HepG2 (cell line): ENCODE data around the gene KIAA0232. TPM values are rescaled to one million over a fixed set of nuclear protein-coding genes. Genes with fewer than 3 reads are reported as not detected.

ENCODE experiments used
- DPF2 ChIP-seq: sonication (generic); formaldehyde crosslinking; IDR thresholded peaks from 2 replicates; pipeline ENCODE4 v1.4.0; 2020; ENCODE audit warnings: mild to moderate bottlenecking, low read depth, missing genetic modification reagents, borderline replicate concordance
- FOSL2 ChIP-seq: sonication (generic); formaldehyde crosslinking; IDR thresholded peaks from 2 replicates; pipeline ENCODE4 v1.4.0; 2020; ENCODE audit warnings: missing genetic modification reagents
- FOXO1 ChIP-seq: sonication (generic); formaldehyde crosslinking; IDR thresholded peaks from 2 replicates; pipeline ENCODE4 v1.4.0; 2020; ENCODE audit warnings: missing genetic modification reagents
- FOXP4 ChIP-seq: sonication (generic); formaldehyde crosslinking; IDR thresholded peaks from 2 replicates; pipeline ENCODE4 v1.4.0; 2020; ENCODE audit warnings: missing genetic modification reagents
- GABPB1 ChIP-seq: IDR thresholded peaks from 2 replicates; pipeline ENCODE4 v1.6.1; 2016; ENCODE audit warnings: mild to moderate bottlenecking, missing genetic modification reagents, moderate library complexity, missing compliant biosample characterization
- GATA4 ChIP-seq: sonication (generic); IDR thresholded peaks from 2 replicates; pipeline ENCODE4 v1.6.1; 2016; ENCODE audit warnings: antibody characterized with exemption, low read depth, borderline replicate concordance
- NCOA2 ChIP-seq: sonication (generic); formaldehyde crosslinking; IDR thresholded peaks from 2 replicates; pipeline ENCODE4 v1.8.0; 2022; ENCODE audit warnings: inconsistent platforms
- PLSCR1 ChIP-seq: sonication (generic); formaldehyde crosslinking; IDR thresholded peaks from 2 replicates; pipeline ENCODE4 v1.5.0; 2020; ENCODE audit warnings: missing genetic modification reagents, mild to moderate bottlenecking, borderline replicate concordance
- POGZ ChIP-seq: sonication (generic); formaldehyde crosslinking; IDR thresholded peaks from 2 replicates; pipeline ENCODE4 v1.4.0; 2020; ENCODE audit warnings: mild to moderate bottlenecking, missing genetic modification reagents
- REXO4 ChIP-seq: sonication (generic); formaldehyde crosslinking; IDR thresholded peaks from 2 replicates; pipeline ENCODE4 v1.8.0; 2022; ENCODE audit warnings: missing genetic modification reagents, mild to moderate bottlenecking, borderline replicate concordance
- SMAD3 ChIP-seq: sonication (generic); formaldehyde crosslinking; IDR thresholded peaks from 2 replicates; pipeline ENCODE4 v1.4.0; 2020; ENCODE audit warnings: missing genetic modification reagents
- SOX5 ChIP-seq: IDR thresholded peaks from 2 replicates; pipeline ENCODE4 v1.6.1; 2016; ENCODE audit warnings: borderline replicate concordance
- SP1 ChIP-seq, 2 experiments: fragments of 450-650 bp in 1 of 2; sonication (generic) in 1 of 2; formaldehyde crosslinking in 1 of 2; IDR thresholded peaks; 2 replicates each; pipeline versions ENCODE4 v1.4.0 to v1.6.1; 2016 to 2020; ENCODE audit warnings: missing genetic modification reagents in 1 of 2
- TARDBP ChIP-seq: sonication (generic); formaldehyde crosslinking; IDR thresholded peaks from 2 replicates; pipeline ENCODE4 v1.8.0; 2022; ENCODE audit warnings: mild to moderate bottlenecking, missing genetic modification reagents
- ZBTB3 ChIP-seq: sonication (generic); formaldehyde crosslinking; IDR thresholded peaks from 2 replicates; pipeline ENCODE4 v1.4.0; 2020; ENCODE audit warnings: low read depth, mild to moderate bottlenecking, moderate library complexity, missing genetic modification reagents, borderline replicate concordance
- ZFP37 ChIP-seq: sonication (generic); formaldehyde crosslinking; IDR thresholded peaks from 2 replicates; pipeline ENCODE4 v1.4.0; 2020; ENCODE audit warnings: missing genetic modification reagents, borderline replicate concordance
- ZMYM3 ChIP-seq: sonication (generic); formaldehyde crosslinking; IDR thresholded peaks from 2 replicates; pipeline ENCODE4 v1.5.1; 2020; ENCODE audit warnings: mild to moderate bottlenecking, missing genetic modification reagents
- ZNF121 ChIP-seq: sonication (generic); formaldehyde crosslinking; IDR thresholded peaks from 2 replicates; pipeline ENCODE4 v1.5.0; 2020; ENCODE audit warnings: mild to moderate bottlenecking, missing genetic modification reagents
- ZNF501 ChIP-seq: sonication (generic); formaldehyde crosslinking; IDR thresholded peaks from 2 replicates; pipeline ENCODE4 v1.5.1; 2020; ENCODE audit warnings: mild to moderate bottlenecking, moderate library complexity, missing genetic modification reagents
- ZNF691 ChIP-seq: sonication (generic); formaldehyde crosslinking; IDR thresholded peaks from 2 replicates; pipeline ENCODE4 v1.4.0; 2020; ENCODE audit warnings: missing genetic modification reagents, low read depth, mild to moderate bottlenecking, borderline replicate concordance
- ZNF710 ChIP-seq: sonication (generic); formaldehyde crosslinking; IDR thresholded peaks from 2 replicates; pipeline ENCODE4 v1.5.0; 2020; ENCODE audit warnings: mild to moderate bottlenecking, missing genetic modification reagents, borderline replicate concordance
- ZNF839 ChIP-seq: sonication (generic); formaldehyde crosslinking; IDR thresholded peaks from 2 replicates; pipeline ENCODE4 v1.4.0; 2020; ENCODE audit warnings: missing genetic modification reagents, mild to moderate bottlenecking, borderline replicate concordance
- ZSCAN30 ChIP-seq: sonication (generic); formaldehyde crosslinking; IDR thresholded peaks from 2 replicates; pipeline ENCODE4 v1.5.0; 2020; ENCODE audit warnings: mild to moderate bottlenecking, missing genetic modification reagents
- polyA plus RNA-seq, 8 experiments: library from polyadenylated mRNA; depleted of rRNA in 3 of 8; stranded (reverse) in 7 of 8; unstranded in 1 of 8; fragments of >200 nt; fragmentation: Illumina TruSeq in 4 of 8; extraction: Trizol in 4 of 8; gene quantifications; 2 replicates each; pipeline versions ENCODE4 v1.2.1 to v1.2.3, GENCODE V29; 2011 to 2016; ENCODE audit warnings: low read depth in 4 of 8, missing spikeins in 1 of 8, mixed read lengths in 1 of 8; ENCODE audit not compliant: insufficient read depth in 1 of 8
- total RNA-seq, 5 experiments: library from RNA; depleted of rRNA; stranded (reverse); fragments of >200 nt; fragmentation: Illumina TruSeq; extraction: Trizol; gene quantifications; 2 replicates each; pipeline ENCODE4 v1.2.3, GENCODE V29; 2016; ENCODE audit warnings: low read depth in 1 of 5

The KIAA0232 gene
- total and polyA plus RNA-seq, 2 of the 13 experiments (the other 11 are each of a cell fraction or from before 2014, with no cell fraction given), result 7.8 to 17.1 TPM

- TF ChIP-seq ZNF691 (CRISPR knock-in tag) (0 out of 2 replicates have a peak, but pooled peaks have one; percentile 52), ZNF839 (no peak), POGZ (CRISPR knock-in tag) (peak; percentile 65; the same call in 1 of the 2 replicates), ZMYM3 (CRISPR knock-in tag) (peak; percentile 76; the same call in 1 of the 2 replicates), NCOA2 (CRISPR knock-in tag) (peak; percentile 80), ZSCAN30 (0 out of 2 replicates have a peak, but pooled peaks have one; percentile 49), FOSL2 (CRISPR knock-in tag) (peak; percentile 61), ZNF710 (CRISPR knock-in tag) (no peak; the same call in 1 of the 2 replicates), FOXO1 (peak; percentile 69; the same call in 1 of the 2 replicates), PLSCR1 (CRISPR knock-in tag) (no peak), ZFP37 (CRISPR knock-in tag) (no peak), ZNF121 (CRISPR knock-in tag) (peak; percentile 83), GATA4 (no peak), FOXP4 (peak; percentile 85), ZBTB3 (CRISPR knock-in tag) (0 out of 2 replicates have a peak, but pooled peaks have one; percentile 34), ZNF501 (CRISPR knock-in tag) (no peak), DPF2 (CRISPR knock-in tag) (peak; percentile 84), GABPB1 (CRISPR knock-in tag) (peak; percentile 31; the same call in 1 of the 2 replicates), TARDBP (CRISPR knock-in tag) (peak; percentile 78; the same call in 1 of the 2 replicates), SOX5 (CRISPR knock-in tag) (peak; percentile 71; the same call in 1 of the 2 replicates), SP1 (IDR thresholded peaks at IDR 0.05) (no peak), SP1 (CRISPR knock-in tag; IDR thresholded peaks at IDR 0.05) (no peak), REXO4 (no peak), SMAD3 (CRISPR knock-in tag) (0 out of 2 replicates have a peak, but pooled peaks have one; percentile 34)
These were observed 8.6 kb upstream of the KIAA0232 start (continued) for GRCh38 chr4:6773616-6774540.
